ENCODE measurements around the gene SMIM20.

DNA sequence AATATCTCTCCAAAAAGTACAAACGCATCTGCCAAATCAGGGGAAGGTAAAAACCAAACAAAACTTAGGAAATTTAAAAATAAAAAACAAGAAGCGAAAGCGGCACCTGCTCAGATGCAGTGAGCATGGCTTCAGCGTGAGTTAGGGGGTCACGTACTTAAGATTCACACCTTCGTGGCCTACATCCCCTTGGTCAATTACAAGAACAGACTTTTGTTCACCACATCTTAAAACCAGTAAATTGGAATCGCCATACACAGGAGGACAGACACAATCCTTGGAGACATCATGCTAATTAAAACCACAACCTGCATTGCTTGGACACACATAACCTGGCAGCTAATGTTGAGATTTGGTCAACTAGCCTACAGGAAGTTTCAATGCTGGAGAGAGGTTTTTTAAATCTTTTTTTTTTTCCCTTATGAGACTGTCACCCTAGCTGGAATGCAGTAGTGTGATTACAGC is 38.7 kb upstream of the SMIM20 start:
- TF ChIP-seq POLR2A (IDR thresholded peaks at IDR 0.05), result no peak
- TF ChIP-seq, protein P1, sequence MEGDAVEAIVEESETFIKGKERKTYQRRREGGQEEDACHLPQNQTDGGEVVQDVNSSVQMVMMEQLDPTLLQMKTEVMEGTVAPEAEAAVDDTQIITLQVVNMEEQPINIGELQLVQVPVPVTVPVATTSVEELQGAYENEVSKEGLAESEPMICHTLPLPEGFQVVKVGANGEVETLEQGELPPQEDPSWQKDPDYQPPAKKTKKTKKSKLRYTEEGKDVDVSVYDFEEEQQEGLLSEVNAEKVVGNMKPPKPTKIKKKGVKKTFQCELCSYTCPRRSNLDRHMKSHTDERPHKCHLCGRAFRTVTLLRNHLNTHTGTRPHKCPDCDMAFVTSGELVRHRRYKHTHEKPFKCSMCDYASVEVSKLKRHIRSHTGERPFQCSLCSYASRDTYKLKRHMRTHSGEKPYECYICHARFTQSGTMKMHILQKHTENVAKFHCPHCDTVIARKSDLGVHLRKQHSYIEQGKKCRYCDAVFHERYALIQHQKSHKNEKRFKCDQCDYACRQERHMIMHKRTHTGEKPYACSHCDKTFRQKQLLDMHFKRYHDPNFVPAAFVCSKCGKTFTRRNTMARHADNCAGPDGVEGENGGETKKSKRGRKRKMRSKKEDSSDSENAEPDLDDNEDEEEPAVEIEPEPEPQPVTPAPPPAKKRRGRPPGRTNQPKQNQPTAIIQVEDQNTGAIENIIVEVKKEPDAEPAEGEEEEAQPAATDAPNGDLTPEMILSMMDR (IDR thresholded peaks at IDR 0.05), result no peak
- TF ChIP-seq EP300 (IDR thresholded peaks at IDR 0.05), result no peak

All from ovary (tissue), 3 donors.